HCT116 (cell line): Measurements from ENCODE around the gene KIR3DL1. TPM values are rescaled to one million over a fixed set of nuclear protein-coding genes. Genes with fewer than 3 reads are reported as not detected.

Source experiments
- ATAC-seq: fragments of 200-7000 bp; cut with Tn5 transposase; 2 replicates; pipeline ENCODE4 v1.9.1; 2020; ENCODE audit warnings: mild to moderate bottlenecking, moderate library complexity
- BruUV-seq: library from RNA; stranded (reverse); fragments of 400-500 nt; replicated peaks from 2 replicates; lab custom pipeline; 2021; lab: Mats Ljungman, UMichigan
- CTCF ChIA-PET: fragments of 300-600 bp; sonication (Branson Sonifier 250); formaldehyde crosslinking; loops from one replicate; lab custom pipeline; 2021; ENCODE audit warnings: antibody characterized with exemption; lab: Charles Lee
- POLR2A ChIA-PET: fragments of 300-600, 350-600 bp; sonication (Branson Sonifier 250); formaldehyde crosslinking; loops from one replicate; lab custom pipeline; 2021; ENCODE audit warnings: antibody characterized with exemption; lab: Charles Lee
- RAD21 ChIA-PET, 2 experiments: fragments of 300-600 bp; sonication (Branson Sonifier 250); formaldehyde crosslinking; loops; one replicate each; lab custom pipeline; 2023; ENCODE audit warnings: low total read pairs in 2 of 2; ENCODE audit not compliant: uncharacterized antibody in 2 of 2, unreplicated experiment in 2 of 2, low non-redundant PET in 1 of 2; lab: Charles Lee
- DNase-seq: peaks from one replicate; pipeline ENCODE4 v3.0.0-alpha.2; 2010; ENCODE audit warnings: low read depth, low spot score
- H2AFZ ChIP-seq: fragments of 200-600 bp; shearing (Covaris generic), sonication (generic); 2 replicates; pipeline ENCODE4 v1.6.1; 2017; ENCODE audit warnings: low read depth, mixed run types, mixed read lengths, antibody characterized with exemption, low read length; ENCODE audit not compliant: poor library complexity, severe bottlenecking
- H3K27ac ChIP-seq: 2 replicates; pipeline ENCODE4 v1.5.1; 2012; ENCODE audit warnings: low read depth, low read length
- H3K27me3 ChIP-seq: fragments of 200-600 bp; sonication (generic); 2 replicates; pipeline ENCODE4 v1.6.1; 2016; ENCODE audit warnings: mixed run types, low read length, mixed read lengths; ENCODE audit not compliant: insufficient read depth
- H3K36me3 ChIP-seq, 2 experiments: fragments of 200-500 bp in 1 of 2; fragments of 200-600 bp in 1 of 2; sonication (Bioruptor generic) in 1 of 2; sonication (generic) in 1 of 2; 2 replicates each; pipeline versions ENCODE4 v1.5.1 to v1.6.1; 2014 to 2016; ENCODE audit warnings: low read length in 2 of 2, inconsistent platforms in 1 of 2, mixed read lengths in 1 of 2, mixed run types in 1 of 2; ENCODE audit not compliant: insufficient read depth in 2 of 2, control insufficient read depth in 1 of 2
- H3K4me1 ChIP-seq, 2 experiments: fragments of 200-600 bp in 1 of 2; sonication (generic) in 1 of 2; 2 replicates each; pipeline versions ENCODE4 v1.5.1 to v1.6.1; 2012 to 2017; ENCODE audit warnings: low read length in 2 of 2, inconsistent platforms in 1 of 2, mild to moderate bottlenecking in 1 of 2, mixed read lengths in 1 of 2, mixed run types in 1 of 2, moderate library complexity in 1 of 2; ENCODE audit not compliant: insufficient read depth in 2 of 2, control insufficient read depth in 1 of 2
- H3K4me2 ChIP-seq: fragments of 200-600 bp; sonication (generic); 2 replicates; pipeline ENCODE4 v1.6.1; 2017; ENCODE audit warnings: mixed run types, low read length, mixed read lengths
- H3K4me3 ChIP-seq, 2 experiments: fragments of 200-600 bp in 1 of 2; sonication (generic) in 1 of 2; replicated peaks in 1 of 2; 2 replicates each; pipeline ENCODE4 v1.5.1; 2011 to 2016; ENCODE audit warnings: low read length in 2 of 2, control low read depth in 1 of 2, low read depth in 1 of 2, mild to moderate bottlenecking in 1 of 2, mixed read lengths in 1 of 2, mixed run types in 1 of 2
- H3K79me2 ChIP-seq: fragments of 200-600 bp; sonication (generic); 2 replicates; pipeline ENCODE4 v1.6.1; 2017; ENCODE audit warnings: mild to moderate bottlenecking, mixed run types, low read length, moderate library complexity, mixed read lengths; ENCODE audit not compliant: insufficient read depth
- H3K9ac ChIP-seq: fragments of 200-600 bp; sonication (generic); 2 replicates; pipeline ENCODE4 v1.6.1; 2016; ENCODE audit warnings: low read length, mixed read lengths
- H3K9me2 ChIP-seq: fragments of 200-600 bp; sonication (generic), shearing (Covaris generic); 2 replicates; pipeline ENCODE4 v1.6.1; 2017; ENCODE audit warnings: mixed run types, mild to moderate bottlenecking, moderate library complexity; ENCODE audit not compliant: insufficient read depth
- H3K9me3 ChIP-seq, 2 experiments: fragments of 200-500 bp in 1 of 2; fragments of 200-600 bp in 1 of 2; sonication (Bioruptor generic) in 1 of 2; sonication (generic) in 1 of 2; 2 replicates each; pipeline ENCODE4 v1.6.1; 2014 to 2017; ENCODE audit warnings: low read length in 2 of 2, mixed read lengths in 2 of 2, inconsistent platforms in 1 of 2, low read depth in 1 of 2, mild to moderate bottlenecking in 1 of 2, mixed run types in 1 of 2, moderate library complexity in 1 of 2; ENCODE audit not compliant: control insufficient read depth in 1 of 2, insufficient read depth in 1 of 2
- H4K20me1 ChIP-seq: fragments of 200-600 bp; sonication (generic), shearing (Covaris generic); 2 replicates; pipeline ENCODE4 v1.6.1; 2017; ENCODE audit warnings: mixed run types, mild to moderate bottlenecking, moderate library complexity; ENCODE audit not compliant: insufficient read depth
- CEBPB ChIP-seq: IDR thresholded peaks from 2 replicates; pipeline ENCODE4 v1.6.1; 2012; ENCODE audit warnings: low read depth
- EGR1 ChIP-seq: IDR thresholded peaks from 2 replicates; pipeline ENCODE4 v1.6.1; 2012; ENCODE audit warnings: low read depth
- ELF1 ChIP-seq: IDR thresholded peaks from 2 replicates; pipeline ENCODE4 v1.6.1; 2012; ENCODE audit warnings: low read depth, borderline replicate concordance
- EZH2 ChIP-seq: fragments of 200-600 bp; sonication (generic); IDR thresholded peaks from 2 replicates; pipeline ENCODE4 v1.6.1; 2017; ENCODE audit warnings: antibody characterized with exemption, mixed run types
- EZH2phosphoT487 ChIP-seq: fragments of 200-600 bp; IDR thresholded peaks from 2 replicates; pipeline ENCODE4 v1.6.1; 2018; ENCODE audit warnings: antibody characterized with exemption, borderline replicate concordance
- FOSL1 ChIP-seq: IDR thresholded peaks from 2 replicates; pipeline ENCODE4 v1.6.1; 2012; ENCODE audit warnings: low read depth
- JUND ChIP-seq: IDR thresholded peaks from 2 replicates; pipeline ENCODE4 v1.6.1; 2012
- POLR2AphosphoS5 ChIP-seq: IDR thresholded peaks from 2 replicates; pipeline ENCODE4 v1.6.1; 2011; ENCODE audit warnings: mild to moderate bottlenecking, low read depth, low read length, moderate library complexity
- RAD21 ChIP-seq: IDR thresholded peaks from 2 replicates; pipeline ENCODE4 v1.6.1; 2012; ENCODE audit warnings: low read depth, mild to moderate bottlenecking
- SIN3A ChIP-seq: IDR thresholded peaks from 2 replicates; pipeline ENCODE4 v1.6.1; 2012; ENCODE audit warnings: low read depth
- SP1 ChIP-seq: IDR thresholded peaks from 2 replicates; pipeline ENCODE4 v1.6.1; 2012; ENCODE audit warnings: low read depth
- SRF ChIP-seq: IDR thresholded peaks from 2 replicates; pipeline ENCODE4 v1.6.1; 2012; ENCODE audit warnings: low read depth
- TCF7L2 ChIP-seq: IDR thresholded peaks from 2 replicates; pipeline ENCODE4 v1.7.0; 2011; ENCODE audit warnings: borderline replicate concordance, inconsistent platforms; ENCODE audit not compliant: insufficient read depth, insufficient read length; ENCODE audit errors: extremely low read depth
- YY1 ChIP-seq: IDR thresholded peaks from 2 replicates; pipeline ENCODE4 v1.6.1; 2011; ENCODE audit warnings: low read length, low read depth, moderate library complexity, mild to moderate bottlenecking; ENCODE audit not compliant: insufficient replicate concordance; ENCODE audit errors: extremely low read depth
- ZFX ChIP-seq: fragments of 450-650 bp; IDR thresholded peaks from 2 replicates; pipeline ENCODE4 v1.6.1; 2017
- ZNF274 ChIP-seq: fragments of 200-500 bp; sonication (Bioruptor generic); IDR thresholded peaks from 2 replicates; pipeline ENCODE4 v1.6.1; 2014; ENCODE audit warnings: mild to moderate bottlenecking, low read depth, low read length, inconsistent platforms
- intact Hi-C: fragments of 100-400 bp; cut with micrococcal nuclease; formaldehyde crosslinking; loops from 2 replicates; pipeline ENCODE4 v1.10.0; 2022
- total RNA-seq: library from RNA; stranded (reverse); gene quantifications from one replicate; pipeline ENCODE4 v1.2.1, GENCODE V29; 2021; ENCODE audit not compliant: unreplicated experiment
- TF ChIP-seq, protein P1 (sequence below): IDR thresholded peaks from 2 replicates; pipeline ENCODE4 v1.6.1; 2011; ENCODE audit warnings: mild to moderate bottlenecking, low read length, moderate library complexity; ENCODE audit not compliant: insufficient replicate concordance; ENCODE audit errors: extremely low read depth
- TF ChIP-seq, protein P2 (sequence below): IDR thresholded peaks from 2 replicates; pipeline ENCODE4 v1.6.1; 2012
- TF ChIP-seq, protein P3 (sequence below), 3 experiments: fragments of 200-600 bp in 1 of 3; sonication (generic) in 1 of 3; IDR thresholded peaks in 2 of 3; conservative IDR thresholded peaks in 1 of 3; 2 replicates each; pipeline ENCODE4 v1.5.1; 2012 to 2017; ENCODE audit warnings: low read depth in 2 of 3, low read length in 2 of 3, antibody characterized with exemption in 1 of 3, borderline replicate concordance in 1 of 3, control low read depth in 1 of 3, mild to moderate bottlenecking in 1 of 3, mixed read lengths in 1 of 3, mixed run types in 1 of 3, moderate library complexity in 1 of 3; ENCODE audit not compliant: insufficient read depth in 1 of 3
- TF ChIP-seq, protein P4 (sequence below): IDR thresholded peaks from 2 replicates; pipeline ENCODE4 v1.6.1; 2012

The KIR3DL1 gene
- total RNA-seq, 1 experiment from 2014 or later: not detected

DNA sequence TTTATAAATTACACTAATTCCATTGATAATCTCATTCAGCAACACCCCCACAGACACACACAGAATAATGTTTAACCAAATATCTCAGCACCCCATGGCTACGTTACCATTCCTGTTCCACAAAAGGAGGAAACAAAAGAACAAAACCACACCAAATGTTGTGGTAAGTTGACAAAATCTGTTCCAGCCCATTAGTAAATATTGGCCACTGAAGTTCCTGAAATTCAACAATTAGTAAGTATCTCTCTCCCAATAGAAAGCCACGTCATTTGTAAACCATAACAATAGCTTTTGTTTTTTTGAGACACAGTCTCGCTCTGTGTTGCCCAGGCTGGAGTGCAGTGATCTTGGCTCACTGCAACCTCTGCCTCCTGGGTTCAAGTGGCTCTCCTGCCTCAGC is 55.4 kb downstream of the KIR3DL1 start:
- intact Hi-C loops: no loop called here
- Histone ChIP-seq H3K36me3 (no peaks in the 10 kb centered on the region), H3K27me3 (peaks cover 4% of the 10 kb centered on the region; the same call in 1 of the 2 replicates), H3K4me1 (no peaks in the 10 kb centered on the region), H3K4me3 (no peak overlapping the region), H2AFZ (no peak overlapping the region), H3K9me2 (no peaks in the 10 kb centered on the region), H3K27ac (no peak overlapping the region)
- RAD21 ChIA-PET: no interaction called here
- DNase-seq: no peak
- POLR2A ChIA-PET: no interaction called here
- TF ChIP-seq YY1: no peak
- TF ChIP-seq, protein P1, sequence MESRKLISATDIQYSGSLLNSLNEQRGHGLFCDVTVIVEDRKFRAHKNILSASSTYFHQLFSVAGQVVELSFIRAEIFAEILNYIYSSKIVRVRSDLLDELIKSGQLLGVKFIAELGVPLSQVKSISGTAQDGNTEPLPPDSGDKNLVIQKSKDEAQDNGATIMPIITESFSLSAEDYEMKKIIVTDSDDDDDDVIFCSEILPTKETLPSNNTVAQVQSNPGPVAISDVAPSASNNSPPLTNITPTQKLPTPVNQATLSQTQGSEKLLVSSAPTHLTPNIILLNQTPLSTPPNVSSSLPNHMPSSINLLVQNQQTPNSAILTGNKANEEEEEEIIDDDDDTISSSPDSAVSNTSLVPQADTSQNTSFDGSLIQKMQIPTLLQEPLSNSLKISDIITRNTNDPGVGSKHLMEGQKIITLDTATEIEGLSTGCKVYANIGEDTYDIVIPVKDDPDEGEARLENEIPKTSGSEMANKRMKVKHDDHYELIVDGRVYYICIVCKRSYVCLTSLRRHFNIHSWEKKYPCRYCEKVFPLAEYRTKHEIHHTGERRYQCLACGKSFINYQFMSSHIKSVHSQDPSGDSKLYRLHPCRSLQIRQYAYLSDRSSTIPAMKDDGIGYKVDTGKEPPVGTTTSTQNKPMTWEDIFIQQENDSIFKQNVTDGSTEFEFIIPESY: no peak
- TF ChIP-seq TCF7L2: no peak
- no peak for TF ChIP-seq EZH2phosphoT487
- TF ChIP-seq ZFX: no peak
- TF ChIP-seq SRF: no peak
- TF ChIP-seq ZNF274: no peak
- TF ChIP-seq JUND: no peak
- no peak for TF ChIP-seq SP1
- no peak for TF ChIP-seq SIN3A
- no peak for TF ChIP-seq POLR2AphosphoS5
- TF ChIP-seq, protein P2, sequence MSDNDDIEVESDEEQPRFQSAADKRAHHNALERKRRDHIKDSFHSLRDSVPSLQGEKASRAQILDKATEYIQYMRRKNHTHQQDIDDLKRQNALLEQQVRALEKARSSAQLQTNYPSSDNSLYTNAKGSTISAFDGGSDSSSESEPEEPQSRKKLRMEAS: no peak
- TF ChIP-seq CEBPB: no peak
- no peak for TF ChIP-seq ELF1
- no peak for TF ChIP-seq EZH2
- no peak for TF ChIP-seq FOSL1
- TF ChIP-seq, protein P3, sequence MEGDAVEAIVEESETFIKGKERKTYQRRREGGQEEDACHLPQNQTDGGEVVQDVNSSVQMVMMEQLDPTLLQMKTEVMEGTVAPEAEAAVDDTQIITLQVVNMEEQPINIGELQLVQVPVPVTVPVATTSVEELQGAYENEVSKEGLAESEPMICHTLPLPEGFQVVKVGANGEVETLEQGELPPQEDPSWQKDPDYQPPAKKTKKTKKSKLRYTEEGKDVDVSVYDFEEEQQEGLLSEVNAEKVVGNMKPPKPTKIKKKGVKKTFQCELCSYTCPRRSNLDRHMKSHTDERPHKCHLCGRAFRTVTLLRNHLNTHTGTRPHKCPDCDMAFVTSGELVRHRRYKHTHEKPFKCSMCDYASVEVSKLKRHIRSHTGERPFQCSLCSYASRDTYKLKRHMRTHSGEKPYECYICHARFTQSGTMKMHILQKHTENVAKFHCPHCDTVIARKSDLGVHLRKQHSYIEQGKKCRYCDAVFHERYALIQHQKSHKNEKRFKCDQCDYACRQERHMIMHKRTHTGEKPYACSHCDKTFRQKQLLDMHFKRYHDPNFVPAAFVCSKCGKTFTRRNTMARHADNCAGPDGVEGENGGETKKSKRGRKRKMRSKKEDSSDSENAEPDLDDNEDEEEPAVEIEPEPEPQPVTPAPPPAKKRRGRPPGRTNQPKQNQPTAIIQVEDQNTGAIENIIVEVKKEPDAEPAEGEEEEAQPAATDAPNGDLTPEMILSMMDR (IDR thresholded peaks at IDR 0.05 in 2 of 3, conservative IDR thresholded peaks at IDR 0.05 in 1 of 3; ENCODE audit: borderline replicate concordance in 1 of 3, insufficient read depth in 1 of 3, low read depth in 2 of 3, low read length in 2 of 3): no peak
- TF ChIP-seq, protein P4, sequence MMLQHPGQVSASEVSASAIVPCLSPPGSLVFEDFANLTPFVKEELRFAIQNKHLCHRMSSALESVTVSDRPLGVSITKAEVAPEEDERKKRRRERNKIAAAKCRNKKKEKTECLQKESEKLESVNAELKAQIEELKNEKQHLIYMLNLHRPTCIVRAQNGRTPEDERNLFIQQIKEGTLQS: no peak
- no peak for TF ChIP-seq RAD21
- TF ChIP-seq EGR1: no peak
- TF ChIP-seq, all 23 proteins: peak for 0
- Histone ChIP-seq H3K9ac (no peak overlapping the region), H3K9me3 (no peaks in the 10 kb centered on the region), H3K4me2 (no peak overlapping the region), H4K20me1 (no peaks in the 10 kb centered on the region), H3K79me2 (no peaks in the 10 kb centered on the region)
- CTCF ChIA-PET: no interaction called here
- no TSS peak for BruUV-seq
- no peak for ATAC-seq
